Medulla oblongata (tissue), 1 donor: ENCODE data around the gene HINFP.
"Not testable (repeated sequence)": the region's sequence is repeated elsewhere in the genome, so short reads cannot be mapped to it uniquely, and the experiment has no call there.

Experiments
- DNase-seq: peaks from one replicate; pipeline ENCODE4 v3.0.0-alpha.2; 2015; ENCODE audit errors: extremely low spot score

The HINFP gene

DNA sequence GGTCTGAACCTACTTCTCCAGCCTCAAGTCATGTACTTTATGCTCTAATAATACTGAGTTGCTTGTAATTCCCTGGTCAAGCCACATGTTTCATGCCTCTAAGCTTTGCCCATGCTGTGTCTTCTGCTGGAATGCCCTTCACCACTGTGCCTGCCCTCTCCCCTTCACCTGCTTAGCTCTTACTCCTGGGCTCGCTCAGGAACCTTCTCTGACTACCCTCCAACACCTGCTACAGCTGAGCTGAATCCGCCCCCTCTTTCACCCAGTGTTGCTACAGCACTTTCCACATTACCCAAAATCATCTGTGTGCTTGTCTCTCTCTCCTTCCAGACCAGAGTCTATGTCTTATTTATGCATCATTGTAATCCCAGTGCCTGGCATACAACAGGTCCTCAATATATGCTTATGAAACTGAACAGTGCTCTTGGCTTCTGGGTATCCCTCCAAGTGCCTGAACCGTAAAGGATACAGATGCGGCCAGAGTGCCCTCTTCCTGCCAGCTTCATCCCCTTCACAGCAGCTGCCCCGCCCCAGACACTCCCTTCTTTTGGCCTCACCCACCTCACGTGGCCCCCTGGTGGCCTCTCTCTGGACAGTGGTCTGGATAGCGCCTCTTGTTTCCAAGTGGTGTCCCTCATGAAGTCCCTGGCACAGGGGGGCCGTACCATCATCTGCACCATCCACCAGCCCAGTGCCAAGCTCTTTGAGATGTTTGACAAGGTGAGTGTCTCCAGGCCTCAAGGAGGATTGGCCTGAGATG lies 34.5 kb downstream of the HINFP start:
- DNase-seq: no peak

DNA sequence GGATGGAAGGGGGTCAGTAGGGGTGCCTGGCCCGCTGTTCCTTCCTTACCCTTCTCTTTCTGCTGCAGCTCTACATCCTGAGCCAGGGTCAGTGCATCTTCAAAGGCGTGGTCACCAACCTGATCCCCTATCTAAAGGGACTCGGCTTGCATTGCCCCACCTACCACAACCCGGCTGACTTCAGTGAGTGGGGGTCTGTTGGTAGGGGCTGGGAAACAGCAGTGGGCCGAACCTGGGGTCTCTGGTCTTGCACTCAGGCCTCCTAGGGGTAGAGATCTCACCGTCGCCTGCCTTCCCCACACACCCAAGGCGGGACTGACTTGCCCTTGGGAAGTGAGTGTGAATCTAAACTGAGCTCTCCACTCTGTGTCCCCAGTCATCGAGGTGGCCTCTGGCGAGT lies 35.1 kb downstream of the HINFP start:
- DNase-seq: no peak

DNA sequence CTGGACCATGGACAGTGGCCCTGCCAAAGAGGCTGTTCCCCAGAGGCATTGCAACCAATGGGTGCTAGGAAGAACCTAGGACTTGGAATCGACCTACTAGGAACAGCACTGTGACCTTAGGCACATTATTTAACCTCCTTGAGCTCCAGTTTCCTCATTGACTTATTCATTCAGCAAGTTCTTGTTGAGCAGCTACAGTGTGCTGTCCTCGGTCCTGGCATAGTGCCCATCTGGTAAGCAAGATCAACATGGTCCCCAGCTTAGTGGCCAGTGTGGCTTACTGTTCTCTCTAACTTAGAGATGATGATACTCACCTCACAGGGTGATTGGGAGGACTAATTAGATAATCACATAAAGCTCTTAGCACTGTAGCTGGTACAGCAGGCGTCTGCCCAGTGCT lies 35.7 kb downstream of the HINFP start:
- no peak for DNase-seq

DNA sequence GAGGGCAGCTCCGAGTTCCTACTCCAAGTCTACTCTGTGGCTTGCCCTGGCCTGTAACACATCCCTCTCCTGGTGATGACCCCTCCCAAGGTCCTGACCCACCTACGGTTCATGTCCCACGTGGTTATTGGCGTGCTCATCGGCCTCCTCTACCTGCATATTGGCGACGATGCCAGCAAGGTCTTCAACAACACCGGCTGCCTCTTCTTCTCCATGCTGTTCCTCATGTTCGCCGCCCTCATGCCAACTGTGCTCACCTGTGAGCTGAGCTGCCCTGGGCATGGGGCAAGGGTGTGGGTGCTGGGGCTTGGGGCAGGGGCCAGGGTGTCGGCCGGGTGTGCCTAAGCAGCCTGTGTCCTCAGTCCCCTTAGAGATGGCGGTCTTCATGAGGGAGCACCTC lies 37.1 kb downstream of the HINFP start:
- no peak for DNase-seq

DNA sequence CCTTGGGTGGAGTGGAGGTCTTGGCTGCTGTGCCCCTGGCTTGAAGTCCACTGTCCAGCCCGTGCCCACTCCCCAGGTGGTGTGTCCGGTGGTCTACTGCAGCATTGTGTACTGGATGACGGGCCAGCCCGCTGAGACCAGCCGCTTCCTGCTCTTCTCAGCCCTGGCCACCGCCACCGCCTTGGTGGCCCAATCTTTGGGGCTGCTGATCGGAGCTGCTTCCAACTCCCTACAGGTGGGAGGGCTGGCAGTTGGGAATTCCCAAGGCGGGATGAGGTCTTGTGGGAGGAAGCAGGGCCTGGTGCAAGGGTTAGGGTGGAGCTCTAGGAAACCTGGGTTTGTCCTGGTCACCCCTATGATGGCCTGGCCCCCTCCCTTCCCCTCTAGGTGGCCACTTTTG lies 38.8 kb downstream of the HINFP start:
- DNase-seq: no peak

DNA sequence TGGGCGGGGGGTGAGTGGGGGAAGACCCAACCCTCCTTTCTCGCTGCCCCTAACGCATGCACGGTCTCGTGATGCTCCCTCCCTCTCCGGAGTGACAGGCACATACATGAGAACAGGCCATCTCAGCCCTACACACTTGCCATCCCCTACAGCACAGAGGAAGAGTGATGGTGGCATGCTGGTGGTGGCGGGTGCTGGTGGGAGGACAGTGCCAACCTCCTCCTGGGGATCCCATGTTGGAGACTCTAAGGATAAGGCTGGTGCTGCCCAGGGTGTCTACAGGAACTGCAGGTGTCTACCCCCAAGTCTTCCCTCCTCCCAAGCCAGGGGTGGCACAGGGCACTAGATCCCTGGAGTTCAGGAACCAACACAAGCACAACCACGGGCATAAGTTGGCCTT lies 40.5 kb downstream of the HINFP start:
- no peak for DNase-seq

DNA sequence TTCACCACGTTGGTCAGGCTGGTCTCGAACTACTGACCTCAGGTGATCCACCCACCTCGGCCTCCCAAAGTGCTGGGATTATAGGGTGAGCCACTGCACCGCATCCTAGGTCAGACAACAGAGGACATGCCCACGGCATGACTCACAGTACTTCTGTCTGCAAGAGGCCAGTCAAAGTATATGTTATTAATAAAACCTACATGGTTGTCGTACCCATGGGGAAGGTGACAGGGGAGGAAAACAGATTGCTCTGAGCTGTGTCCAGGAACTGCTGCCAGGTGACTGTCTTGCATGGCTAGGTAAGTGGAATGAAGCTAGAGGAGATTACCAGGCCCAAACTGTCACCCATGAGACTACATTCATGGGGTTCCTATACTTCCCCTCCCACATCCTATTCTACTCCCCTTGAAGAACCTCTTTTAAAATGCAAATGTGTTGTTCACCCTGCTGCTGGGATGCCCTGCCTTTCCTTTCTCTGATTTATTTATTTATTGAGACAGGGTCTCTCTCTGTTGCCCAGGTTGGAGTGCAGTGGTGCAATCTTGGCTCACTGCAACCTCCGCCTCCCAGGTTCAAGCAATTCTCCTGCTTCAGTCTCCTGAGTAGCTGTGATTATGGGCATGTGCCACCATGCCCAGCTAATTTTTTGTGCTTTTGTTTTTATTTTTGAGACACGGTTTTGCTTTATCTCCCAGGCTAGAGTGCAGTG lies 45.1 kb downstream of the HINFP start:
- no peak for DNase-seq

DNA sequence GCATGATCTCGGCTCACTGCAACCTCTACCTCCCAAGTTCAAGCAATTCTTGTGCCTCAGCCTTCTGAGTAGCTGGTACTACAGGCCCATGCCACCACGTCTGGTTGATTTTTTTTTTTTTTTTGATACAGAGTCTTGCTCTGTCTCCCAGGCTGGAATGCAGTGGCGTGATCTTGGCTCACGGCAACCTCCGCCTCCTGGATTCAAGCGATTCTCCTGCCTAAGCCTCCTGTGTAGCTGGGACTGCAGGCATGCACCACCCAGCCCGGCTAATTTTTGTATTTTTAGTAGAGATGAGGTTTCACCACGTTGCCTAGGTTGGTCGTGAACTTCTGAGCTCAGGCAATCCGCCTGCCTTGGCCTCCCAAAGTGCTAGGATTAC lies 45.7 kb downstream of the HINFP start:
- not testable (repeated sequence) for DNase-seq

DNA sequence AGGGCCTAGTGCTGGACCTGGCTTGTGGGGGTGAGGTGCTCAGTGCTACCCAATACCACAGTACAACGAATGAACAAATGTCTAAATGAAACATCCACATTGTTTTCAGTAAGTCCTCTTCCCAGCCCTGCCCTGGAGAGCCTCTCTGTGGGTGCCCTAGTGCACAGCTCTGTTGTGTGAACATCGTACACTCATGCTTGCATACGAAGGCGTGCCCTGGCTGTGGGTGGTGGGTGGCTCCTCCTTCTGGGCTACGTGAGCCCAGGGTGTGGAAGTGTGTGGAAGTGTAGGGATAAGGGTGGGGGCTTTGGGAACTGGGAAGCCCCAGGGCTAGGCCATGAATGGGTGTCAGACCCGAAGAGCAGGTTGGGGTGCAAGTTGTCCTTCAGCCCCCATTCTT lies 46.6 kb downstream of the HINFP start:
- no peak for DNase-seq

DNA sequence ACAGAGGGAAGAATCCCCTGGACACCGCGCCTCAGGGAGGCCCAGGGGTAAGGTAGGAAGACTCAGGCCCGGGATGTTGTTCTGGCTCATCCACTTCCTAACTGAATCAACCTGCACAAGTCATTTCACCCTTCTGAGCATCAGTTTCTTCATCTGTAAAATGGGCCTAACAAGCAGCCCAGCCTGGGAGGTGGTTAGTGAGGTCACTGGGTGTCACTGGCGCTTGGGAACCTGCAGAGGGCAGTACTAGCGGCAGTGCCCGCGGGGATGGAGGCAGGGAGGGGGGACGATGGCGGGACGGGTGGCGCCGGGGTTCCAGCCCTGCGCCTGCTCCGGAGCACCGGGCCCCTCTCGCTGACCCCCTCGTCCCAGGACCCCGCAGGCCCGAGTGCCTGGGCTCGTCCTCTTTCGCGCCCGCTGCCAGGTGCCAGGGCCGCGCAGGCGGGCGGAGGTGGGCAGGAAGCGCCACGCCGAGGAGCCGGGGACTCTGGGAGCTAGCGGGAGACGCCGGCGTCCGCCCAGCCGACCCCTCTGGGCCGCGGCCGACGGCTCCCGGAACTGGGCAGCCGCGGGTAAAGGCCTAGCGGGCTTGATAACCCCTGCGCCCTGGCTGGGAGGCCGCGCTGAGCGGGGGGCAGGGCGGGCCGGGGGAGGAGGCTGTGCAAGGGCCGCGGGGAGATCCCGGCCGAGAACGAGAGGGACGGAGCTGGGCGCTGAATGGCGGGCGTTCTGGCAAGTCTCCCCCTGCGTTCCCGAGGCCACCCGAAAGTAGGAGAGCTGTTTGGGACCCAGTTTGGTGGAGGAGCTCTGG lies 47.3 kb downstream of the HINFP start, which contains the start of gene NLRX1:
Gene NLRX1, plus strand, starts transcription at position 255 of the 811 bp plus-strand sequence. CDS start 2,679 bp downstream, outside the sequence.
- DNase-seq: peak; percentile 87

DNA sequence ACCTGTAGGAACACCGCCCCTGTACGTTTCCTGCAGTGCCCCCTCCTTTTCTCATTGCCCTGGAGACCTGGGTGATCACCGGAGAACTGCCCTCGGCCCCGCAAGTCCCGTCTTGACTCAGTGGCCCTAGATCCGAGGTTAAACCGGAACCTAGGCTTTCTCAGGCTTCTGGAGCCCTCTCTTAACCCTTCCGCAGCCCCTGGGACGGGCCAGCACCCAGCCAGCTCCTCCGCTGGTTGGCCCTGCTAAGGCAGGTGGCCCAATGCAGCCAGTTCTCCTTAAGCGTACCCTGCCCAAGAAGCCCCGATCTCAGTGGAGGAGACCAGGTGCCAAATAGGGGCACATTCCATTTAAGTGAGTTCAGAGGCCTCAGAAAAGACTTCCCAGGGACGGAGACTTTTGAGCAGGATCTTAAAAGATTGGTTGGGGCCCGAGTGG lies 47.9 kb downstream of the HINFP start:
- DNase-seq: peak; percentile 3

DNA sequence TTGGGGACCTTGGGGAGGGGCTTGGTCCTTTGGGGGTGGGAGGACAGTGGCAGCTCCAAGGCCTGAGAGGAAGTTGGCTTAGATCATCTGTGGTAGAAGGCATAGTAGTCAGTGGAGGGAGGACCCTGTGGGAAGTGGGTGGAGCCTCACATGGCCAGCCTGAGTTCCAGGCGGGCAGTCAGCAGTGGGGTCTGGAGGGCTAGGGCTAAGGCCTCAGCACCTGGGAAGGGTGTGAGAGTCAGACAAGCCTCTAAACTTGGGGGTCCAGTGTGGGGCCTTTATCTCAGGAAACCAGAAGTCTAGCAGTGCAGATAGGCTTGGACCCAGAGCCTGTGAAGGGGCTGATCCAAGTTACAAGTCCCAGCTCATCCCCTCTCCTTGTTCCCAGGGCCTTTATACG lies 51.1 kb downstream of the HINFP start:
- DNase-seq: no peak

DNA sequence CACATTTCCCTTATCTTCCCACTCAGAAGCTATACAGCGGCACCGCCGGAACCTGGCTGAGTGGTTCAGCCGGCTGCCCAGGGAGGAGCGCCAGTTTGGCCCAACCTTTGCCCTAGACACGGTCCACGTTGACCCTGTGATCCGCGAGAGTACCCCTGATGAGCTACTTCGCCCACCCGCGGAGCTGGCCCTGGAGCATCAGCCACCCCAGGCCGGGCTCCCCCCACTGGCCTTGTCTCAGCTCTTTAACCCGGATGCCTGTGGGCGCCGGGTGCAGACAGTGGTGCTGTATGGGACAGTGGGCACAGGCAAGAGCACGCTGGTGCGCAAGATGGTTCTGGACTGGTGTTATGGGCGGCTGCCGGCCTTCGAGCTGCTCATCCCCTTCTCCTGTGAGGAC lies 52.1 kb downstream of the HINFP start:
- DNase-seq: no peak

DNA sequence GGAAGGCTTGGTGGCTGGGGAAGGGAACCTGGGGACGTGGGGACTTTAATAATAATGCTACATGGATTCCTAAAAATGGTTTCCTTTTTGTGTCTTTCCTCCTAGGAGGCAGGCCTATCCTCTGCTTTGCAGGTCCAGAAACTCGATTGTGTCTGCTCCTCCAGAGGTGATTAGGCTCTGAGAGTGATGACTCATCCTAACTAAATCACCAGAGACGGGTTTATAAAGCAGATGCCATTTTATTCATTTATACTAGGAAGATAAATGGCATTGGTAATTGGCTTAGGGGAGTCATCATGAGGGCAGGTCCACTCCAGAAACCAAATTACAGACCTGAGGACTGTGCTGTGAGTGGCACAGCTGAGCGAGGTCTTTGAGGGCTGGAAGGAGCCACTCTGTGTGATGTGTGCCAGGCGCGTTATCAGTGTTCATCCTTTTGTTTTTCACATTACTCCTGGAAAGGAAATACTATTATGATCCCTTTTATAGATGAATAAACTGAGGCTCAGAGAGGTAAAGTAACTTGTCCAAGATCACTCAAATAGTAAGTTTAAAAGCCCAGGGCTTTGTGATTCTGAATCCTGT lies 54.2 kb downstream of the HINFP start:
- no peak for DNase-seq

DNA sequence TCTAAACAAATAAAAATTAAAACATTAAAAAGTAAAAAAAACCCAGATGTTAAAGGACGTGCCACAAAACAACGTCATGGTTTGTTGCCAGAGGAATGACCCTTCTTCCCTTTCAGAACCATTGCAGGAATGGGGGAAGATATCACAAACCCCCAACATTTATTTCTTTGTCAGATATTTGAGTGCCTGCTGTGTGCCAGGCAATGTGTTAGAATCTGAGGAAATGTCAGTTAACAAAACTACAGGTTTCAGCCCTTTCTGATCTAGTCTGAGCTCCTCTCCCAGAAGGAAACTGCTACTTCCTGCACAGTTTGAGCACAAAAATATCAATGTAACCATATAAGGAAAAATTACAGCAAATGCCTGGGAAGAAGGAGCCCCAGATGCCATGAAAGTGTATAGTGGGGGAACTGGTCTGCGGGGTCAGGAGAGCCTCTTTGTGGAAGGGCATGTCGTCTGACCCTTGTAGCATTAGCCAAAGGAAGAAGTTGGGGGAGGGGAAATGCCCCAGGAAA lies 56.8 kb downstream of the HINFP start:
- no peak for DNase-seq

DNA sequence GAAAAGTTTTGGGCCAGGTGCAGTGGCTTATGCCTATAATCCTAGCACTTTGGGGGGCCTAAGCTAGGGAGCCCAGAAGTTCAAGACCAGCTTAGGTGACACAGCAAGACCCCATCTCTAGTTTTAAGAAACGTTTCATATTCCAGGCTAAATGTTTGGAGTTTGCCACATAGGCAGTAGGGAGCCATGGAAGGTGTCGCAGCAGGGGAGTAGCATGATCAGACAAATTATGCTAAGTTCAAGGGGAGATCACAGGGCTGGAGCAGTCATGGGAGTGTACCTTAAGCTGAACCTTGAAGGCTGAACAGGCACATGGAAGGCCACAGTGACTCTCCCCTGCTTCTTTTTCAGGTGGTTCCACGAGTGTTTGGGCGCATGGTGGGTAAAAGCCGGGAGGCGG lies 58.0 kb downstream of the HINFP start:
- no peak for DNase-seq

DNA sequence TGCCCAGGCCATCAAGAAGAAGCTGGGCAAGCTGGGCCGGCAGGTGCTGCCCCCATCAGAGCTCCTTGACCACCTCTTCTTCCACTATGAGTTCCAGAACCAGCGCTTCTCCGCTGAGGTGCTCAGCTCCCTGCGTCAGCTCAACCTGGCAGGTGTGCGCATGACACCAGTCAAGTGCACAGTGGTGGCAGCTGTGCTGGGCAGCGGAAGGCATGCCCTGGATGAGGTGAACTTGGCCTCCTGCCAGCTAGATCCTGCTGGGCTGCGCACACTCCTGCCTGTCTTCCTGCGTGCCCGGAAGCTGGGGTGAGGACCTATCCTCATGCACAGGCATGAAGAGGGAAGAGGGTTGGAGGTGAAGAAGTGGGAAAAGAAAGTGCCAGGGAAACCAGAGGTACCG lies 58.6 kb downstream of the HINFP start:
- no peak for DNase-seq

DNA sequence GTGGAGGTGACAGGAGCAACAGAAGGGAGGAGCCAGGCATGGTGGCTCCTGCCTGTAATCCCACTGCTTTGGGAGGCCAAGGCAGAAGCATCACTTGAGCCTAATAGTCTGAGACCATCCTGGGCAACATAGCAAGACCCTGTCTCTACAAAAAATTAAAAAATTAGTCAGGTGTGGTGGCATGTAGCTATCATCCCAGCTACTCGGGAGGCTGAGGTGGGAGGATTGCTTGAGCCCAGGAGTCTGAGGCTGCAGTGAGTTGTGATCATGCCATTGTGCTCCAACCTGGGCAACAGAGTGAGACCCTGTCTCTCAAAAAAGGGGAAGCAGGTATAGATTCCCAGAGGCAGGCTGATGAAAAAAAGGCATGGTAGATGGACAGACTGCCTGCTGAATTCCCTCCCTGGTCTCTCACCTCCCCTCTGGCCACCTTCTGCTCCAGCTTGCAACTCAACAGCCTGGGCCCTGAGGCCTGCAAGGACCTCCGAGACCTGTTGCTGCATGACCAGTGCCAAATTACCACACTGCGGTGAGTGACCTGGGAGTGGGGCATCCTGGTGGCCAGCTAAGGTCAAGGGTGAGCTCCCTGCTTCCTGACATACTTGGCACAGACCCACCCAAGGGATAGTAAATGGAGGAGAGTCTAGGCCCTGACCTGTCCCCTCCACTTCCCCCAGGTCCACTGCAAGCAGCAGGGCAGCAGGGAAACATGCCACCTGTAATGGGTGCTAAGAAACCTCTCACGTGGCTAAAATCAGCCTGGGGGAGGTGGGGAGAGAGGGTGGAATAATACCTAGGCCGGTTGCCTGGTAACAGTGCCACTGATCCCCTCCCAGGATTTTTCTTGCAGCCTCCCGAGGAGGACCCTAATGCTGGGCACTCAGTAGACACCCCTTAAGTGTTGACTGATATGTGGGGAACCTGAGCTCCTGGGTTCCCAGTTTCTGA lies 59.6 kb downstream of the HINFP start:
- no peak for DNase-seq

DNA sequence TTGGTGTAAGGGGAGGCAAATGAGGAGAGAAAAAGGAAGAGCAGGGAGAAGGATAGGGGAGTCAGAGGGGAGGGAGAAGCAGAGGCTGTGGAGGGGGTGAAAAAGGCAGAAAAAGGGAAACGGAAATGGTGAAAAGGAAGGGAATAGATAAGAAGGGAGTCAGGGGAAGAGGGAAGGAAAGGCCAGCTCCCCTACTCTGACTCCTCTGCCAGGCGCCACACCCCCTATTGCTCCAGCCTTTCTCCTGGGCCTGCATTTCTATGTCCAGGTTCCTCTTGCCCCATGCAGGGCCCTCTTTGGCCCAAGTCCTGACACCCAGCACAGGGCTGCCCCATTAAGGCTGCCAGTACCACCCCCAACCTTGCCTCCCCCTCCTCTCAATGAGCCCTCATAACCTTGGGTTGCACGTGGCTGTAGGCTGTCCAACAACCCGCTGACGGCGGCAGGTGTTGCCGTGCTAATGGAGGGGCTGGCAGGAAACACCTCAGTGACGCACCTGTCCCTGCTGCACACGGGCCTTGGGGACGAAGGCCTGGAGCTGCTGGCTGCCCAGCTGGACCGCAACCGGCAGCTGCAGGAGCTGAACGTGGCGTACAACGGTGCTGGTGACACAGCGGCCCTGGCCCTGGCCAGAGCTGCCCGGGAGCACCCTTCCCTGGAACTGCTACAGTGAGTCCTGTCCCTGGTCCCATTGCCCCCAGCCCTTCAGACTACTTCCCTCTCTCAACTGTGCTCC lies 60.5 kb downstream of the HINFP start:
- DNase-seq: no peak

DNA sequence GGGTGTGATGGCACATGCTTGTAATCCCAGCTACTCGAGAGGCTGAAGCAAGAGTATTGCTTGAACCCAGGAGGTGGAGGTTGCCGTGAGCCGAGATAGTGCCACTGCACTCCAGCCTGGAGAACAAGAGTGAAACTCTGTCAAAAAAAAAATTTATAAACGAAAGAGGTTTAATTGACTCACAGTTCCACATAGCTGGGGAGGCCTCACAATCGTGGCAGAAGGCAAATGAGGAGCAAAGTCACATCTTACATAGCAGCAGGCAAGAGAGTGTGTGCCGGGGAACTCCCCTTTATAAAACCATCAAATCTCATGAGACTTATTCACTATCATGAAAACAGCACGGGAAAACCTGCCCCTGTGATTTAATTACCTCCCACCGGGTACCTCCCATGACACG lies 63.0 kb downstream of the HINFP start:
- DNase-seq: not testable (repeated sequence)
